GM23338 (cell line): ENCODE measurements around the gene RNGTT. TPM values are rescaled to one million over a fixed set of nuclear protein-coding genes. Genes with fewer than 3 reads are reported as not detected.

Experiments used
- ATAC-seq: fragments of 200-7000 bp; cut with Tn5 transposase; 3 replicates; pipeline ENCODE4 v1.9.1; 2020
- DNase-seq: peaks from one replicate; pipeline ENCODE4 v3.0.0-alpha.2; 2015; ENCODE audit warnings: low spot score
- H2AFZ ChIP-seq: fragments of 200-600 bp; sonication (generic); 2 replicates; pipeline ENCODE4 v1.8.0; 2016; ENCODE audit warnings: antibody characterized with exemption, mild to moderate bottlenecking, moderate library complexity
- H3F3A ChIP-seq: fragments of 200-600 bp; sonication (generic); replicated peaks from 2 replicates; pipeline ENCODE4 v1.8.0; 2017; ENCODE audit warnings: antibody characterized with exemption, mixed run types, low read depth
- H3K27ac ChIP-seq: fragments of 200-600 bp; sonication (generic); 2 replicates; pipeline ENCODE4 v1.6.1; 2016; ENCODE audit warnings: low read depth
- H3K27me3 ChIP-seq: fragments of 200-600 bp; sonication (generic); 2 replicates; pipeline ENCODE4 v1.8.0; 2016; ENCODE audit warnings: mild to moderate bottlenecking, mixed run types, moderate library complexity; ENCODE audit not compliant: insufficient read depth
- H3K36me3 ChIP-seq: fragments of 200-600 bp; sonication (generic); 2 replicates; pipeline ENCODE4 v1.8.0; 2016; ENCODE audit warnings: mild to moderate bottlenecking; ENCODE audit not compliant: insufficient read depth
- H3K4me1 ChIP-seq: fragments of 200-600 bp; sonication (generic); 2 replicates; pipeline ENCODE4 v1.8.0; 2016; ENCODE audit warnings: mild to moderate bottlenecking, moderate library complexity; ENCODE audit not compliant: insufficient read depth
- H3K4me2 ChIP-seq: fragments of 200-600 bp; sonication (generic); 2 replicates; pipeline ENCODE4 v1.7.1; 2017; ENCODE audit warnings: mixed run types
- H3K4me3 ChIP-seq: fragments of 200-600 bp; sonication (generic); 2 replicates; pipeline ENCODE4 v1.6.1; 2016; ENCODE audit warnings: mixed run types
- H3K79me2 ChIP-seq: fragments of 200-600 bp; sonication (generic); replicated peaks from 2 replicates; pipeline ENCODE4 v1.8.0; 2017; ENCODE audit warnings: mild to moderate bottlenecking; ENCODE audit not compliant: insufficient read depth
- H3K9me2 ChIP-seq: fragments of 200-600 bp; sonication (generic); 2 replicates; pipeline ENCODE4 v1.8.0; 2017; ENCODE audit not compliant: insufficient read depth
- H4K20me1 ChIP-seq: fragments of 200-600 bp; sonication (generic); replicated peaks from 2 replicates; pipeline ENCODE4 v1.8.0; 2017; ENCODE audit warnings: mild to moderate bottlenecking; ENCODE audit not compliant: insufficient read depth
- H3K27ac Mint-ChIP-seq: 2 replicates; pipeline ENCODE4 v1.8.0; 2020; ENCODE audit warnings: inconsistent platforms, mild to moderate bottlenecking, moderate library complexity, mixed read lengths
- H3K27me3 Mint-ChIP-seq: 3 replicates; pipeline ENCODE4 v1.8.0; 2022; ENCODE audit warnings: low read depth, mild to moderate bottlenecking, moderate library complexity, mixed read lengths, inconsistent platforms; ENCODE audit not compliant: insufficient read depth, poor library complexity
- H3K36me3 Mint-ChIP-seq: 3 replicates; pipeline ENCODE4 v1.8.0; 2021; ENCODE audit warnings: low read depth, mild to moderate bottlenecking, inconsistent platforms, moderate library complexity, mixed read lengths
- H3K4me1 Mint-ChIP-seq: 3 replicates; pipeline ENCODE4 v1.8.0; 2020; ENCODE audit warnings: mild to moderate bottlenecking, inconsistent platforms, mixed read lengths
- H3K4me3 Mint-ChIP-seq: 3 replicates; pipeline ENCODE4 v1.8.0; 2021; ENCODE audit warnings: moderate library complexity, mild to moderate bottlenecking, inconsistent platforms, mixed read lengths
- H3K9me3 Mint-ChIP-seq: 3 replicates; pipeline ENCODE4 v1.8.0; 2020; ENCODE audit warnings: moderate library complexity, mild to moderate bottlenecking, inconsistent platforms, mixed read lengths
- CREB1 ChIP-seq: fragments of 250-450 bp; sonication (Bioruptor Pico); IDR thresholded peaks from 2 replicates; pipeline ENCODE4 v1.5.0; 2020; ENCODE audit warnings: low read depth, mild to moderate bottlenecking, moderate library complexity
- EZH2 ChIP-seq: fragments of 200-600 bp; sonication (generic); IDR thresholded peaks from one replicate; pipeline ENCODE4 v1.8.0; 2017; ENCODE audit warnings: antibody characterized with exemption, mild to moderate bottlenecking, low read depth; ENCODE audit not compliant: unreplicated experiment
- JUNB ChIP-seq: IDR thresholded peaks from one replicate; pipeline ENCODE4 v1.6.1; 2016; ENCODE audit warnings: antibody characterized with exemption; ENCODE audit not compliant: unreplicated experiment
- NANOG ChIP-seq: IDR thresholded peaks from 2 replicates; pipeline ENCODE4 v1.6.1; 2016; ENCODE audit warnings: antibody characterized with exemption, borderline replicate concordance
- POLR2AphosphoS5 ChIP-seq: IDR thresholded peaks from 2 replicates; pipeline ENCODE4 v1.6.1; 2016; ENCODE audit warnings: antibody characterized with exemption, low read depth
- STAT1 ChIP-seq: IDR thresholded peaks from one replicate; pipeline ENCODE4 v1.6.1; 2016; ENCODE audit warnings: antibody characterized with exemption; ENCODE audit not compliant: unreplicated experiment
- ZNF114 ChIP-seq: fragments of 250-450 bp; sonication (Bioruptor Pico); IDR thresholded peaks from 2 replicates; pipeline ENCODE4 v1.5.0; 2020; ENCODE audit warnings: mild to moderate bottlenecking, moderate library complexity
- ZNF331 ChIP-seq: fragments of 250-450 bp; sonication (Bioruptor Pico); IDR thresholded peaks from 2 replicates; pipeline ENCODE4 v1.5.0; 2020; ENCODE audit warnings: low read depth, mild to moderate bottlenecking, moderate library complexity
- ZNF462 ChIP-seq: fragments of 250-450 bp; sonication (Bioruptor Pico); IDR thresholded peaks from 2 replicates; pipeline ENCODE4 v1.5.0; 2020; ENCODE audit warnings: mild to moderate bottlenecking, moderate library complexity
- polyA plus RNA-seq: library from polyadenylated mRNA; unstranded; fragments of >200 nt; fragmentation: Nextera tagmentation; extraction: Ambion mirVana; gene quantifications from 2 replicates; pipeline ENCODE4 v1.2.1, GENCODE V29; 2016
- total RNA-seq: library from RNA; depleted of rRNA; stranded (reverse); fragments of >200 nt; shearing (Covaris generic); gene quantifications from 2 replicates; pipeline ENCODE4 v1.2.3, GENCODE V29; 2014
- TF ChIP-seq, protein P1 (sequence below), 2 experiments: fragments of 200-600 bp in 1 of 2; sonication (generic) in 1 of 2; conservative IDR thresholded peaks; 2 replicates each; pipeline versions ENCODE4 v1.5.1 to v1.6.1; 2016 to 2017; ENCODE audit warnings: antibody characterized with exemption in 2 of 2, low read depth in 2 of 2, mild to moderate bottlenecking in 2 of 2, moderate library complexity in 1 of 2

Gene RNGTT
- total and polyA plus RNA-seq, 2 experiments from 2014 or later, result 11.2 to 29.2 TPM

GRCh38 chr6:88666901-88667300 lies 296.5 kb downstream of the RNGTT start (continued):
- TF ChIP-seq, protein P1, sequence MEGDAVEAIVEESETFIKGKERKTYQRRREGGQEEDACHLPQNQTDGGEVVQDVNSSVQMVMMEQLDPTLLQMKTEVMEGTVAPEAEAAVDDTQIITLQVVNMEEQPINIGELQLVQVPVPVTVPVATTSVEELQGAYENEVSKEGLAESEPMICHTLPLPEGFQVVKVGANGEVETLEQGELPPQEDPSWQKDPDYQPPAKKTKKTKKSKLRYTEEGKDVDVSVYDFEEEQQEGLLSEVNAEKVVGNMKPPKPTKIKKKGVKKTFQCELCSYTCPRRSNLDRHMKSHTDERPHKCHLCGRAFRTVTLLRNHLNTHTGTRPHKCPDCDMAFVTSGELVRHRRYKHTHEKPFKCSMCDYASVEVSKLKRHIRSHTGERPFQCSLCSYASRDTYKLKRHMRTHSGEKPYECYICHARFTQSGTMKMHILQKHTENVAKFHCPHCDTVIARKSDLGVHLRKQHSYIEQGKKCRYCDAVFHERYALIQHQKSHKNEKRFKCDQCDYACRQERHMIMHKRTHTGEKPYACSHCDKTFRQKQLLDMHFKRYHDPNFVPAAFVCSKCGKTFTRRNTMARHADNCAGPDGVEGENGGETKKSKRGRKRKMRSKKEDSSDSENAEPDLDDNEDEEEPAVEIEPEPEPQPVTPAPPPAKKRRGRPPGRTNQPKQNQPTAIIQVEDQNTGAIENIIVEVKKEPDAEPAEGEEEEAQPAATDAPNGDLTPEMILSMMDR (conservative IDR thresholded peaks at IDR 0.05; ENCODE audit: low read depth in 2 of 2), result no peak
- no peak for TF ChIP-seq EZH2
- TF ChIP-seq ZNF114 (CRISPR knock-in tag), result no peak
- no peak for TF ChIP-seq POLR2AphosphoS5
- no peak for TF ChIP-seq STAT1
- TF ChIP-seq NANOG, result no peak

DNA sequence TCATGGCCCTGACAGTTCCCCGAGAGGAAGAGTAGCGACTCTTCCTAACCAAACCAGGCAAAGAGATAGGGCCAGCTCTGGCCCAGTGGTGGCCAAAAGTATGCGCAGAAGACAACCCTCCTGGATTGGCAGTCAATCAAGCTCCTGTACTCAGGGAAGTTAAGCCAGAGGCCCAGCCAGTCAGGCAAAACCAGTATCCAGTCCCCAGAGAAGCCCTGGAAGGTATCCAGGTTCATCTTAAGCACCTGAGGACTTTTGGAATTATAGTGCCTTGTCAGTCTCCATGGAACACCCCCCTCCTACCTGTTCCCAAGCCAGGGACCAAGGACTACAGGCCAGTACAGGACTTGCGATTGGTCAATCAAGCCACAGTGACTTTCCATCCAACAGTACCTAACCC lies 298.3 kb downstream of the RNGTT start:
- no peaks in the 10 kb centered on the region for H3K36me3 ChIP-seq
- Mint-ChIP-seq H3K36me3 (peaks cover 45% of the 10 kb centered on the region), H3K27ac (no peak overlapping the region), H3K4me3 (no peak overlapping the region), H3K27me3 (peaks cover 4% of the 10 kb centered on the region), H3K4me1 (no peaks in the 10 kb centered on the region), H3K9me3 (peaks cover 39% of the 10 kb centered on the region)
- no peaks in the 10 kb centered on the region for H3K79me2 ChIP-seq
- H4K20me1 ChIP-seq, result no peaks in the 10 kb centered on the region
- no peaks in the 10 kb centered on the region; the same call in 1 of the 2 replicates for H3K9me2 ChIP-seq
- no peaks in the 10 kb centered on the region for H3F3A ChIP-seq
- no peak overlapping the region for H3K4me3 ChIP-seq
- no peak for DNase-seq
- no peak overlapping the region for H3K4me2 ChIP-seq
- no peak overlapping the region for H3K27ac ChIP-seq
- H3K27me3 ChIP-seq, result no peaks in the 10 kb centered on the region
- no peak for ATAC-seq
- no peak overlapping the region for H2AFZ ChIP-seq
- no peaks in the 10 kb centered on the region for H3K4me1 ChIP-seq
- TF ChIP-seq JUNB (no peak), ZNF114 (CRISPR knock-in tag) (no peak), ZNF462 (CRISPR knock-in tag) (no peak), ZNF331 (CRISPR knock-in tag) (no peak), CREB1 (CRISPR knock-in tag) (no peak)
